Pons (tissue), 1 donor: ENCODE data around the gene ABLIM1.

ENCODE experiments used
- DNase-seq: peaks from one replicate; pipeline ENCODE4 v3.0.0-alpha.2; 2016; ENCODE audit warnings: low spot score

The ABLIM1 gene

DNA sequence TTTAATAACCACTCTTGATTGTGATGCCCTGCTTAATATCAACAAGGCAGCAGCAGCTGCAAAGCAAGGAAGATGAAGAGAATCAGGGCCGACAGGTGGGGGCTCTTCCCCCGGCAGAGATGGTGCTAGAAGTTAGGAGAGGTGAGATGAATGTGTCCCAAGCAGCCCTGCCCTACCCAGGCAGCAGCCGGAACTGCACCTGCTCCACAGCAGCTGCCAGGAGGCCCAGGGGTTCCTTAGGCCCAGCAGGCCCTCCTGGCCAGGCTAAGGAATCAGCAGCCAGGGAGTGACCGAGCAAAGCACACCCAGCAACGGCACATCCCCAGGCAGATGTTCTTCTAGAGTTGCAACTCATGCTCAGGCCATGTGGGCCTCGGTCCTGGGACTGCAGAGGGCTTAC, 271.6 kb downstream of the ABLIM1 start:
- DNase-seq: no peak

GRCh38 chr10:114385557-114385956, 272.5 kb downstream of the ABLIM1 start:
- no peak for DNase-seq

- DNase-seq: no peak
Measured at GRCh38 chr10:114384601-114385000, 273.5 kb downstream of the ABLIM1 start.

- peak; percentile 92 for DNase-seq
Measured at GRCh38 chr10:114384181-114384580, 273.9 kb downstream of the ABLIM1 start.
